Stimulated activated naive CD8-positive, alpha-beta T cell treated with anti-CD3 and anti-CD28 coated beads, Interleukin-15, amount 100 ng/mL, for 72 hours (primary cell): ENCODE results near the gene HLA-DMB.
"Not testable (repeated sequence)": the region's sequence is repeated elsewhere in the genome, so short reads cannot be mapped to it uniquely, and the experiment has no call there.

ENCODE experiments used
- ATAC-seq: fragments of 150-1000 bp; cut with Tn5 transposase; 2 replicates; pipeline ENCODE4 v1.10.0; 2021; ENCODE audit warnings: mild to moderate bottlenecking, moderate library complexity
- DNase-seq, 2 donors: peaks; one replicate each; pipeline ENCODE4 v3.0.0; 2021 to 2022
- H3K27ac Mint-ChIP-seq, 2 donors: one replicate each; pipeline ENCODE4 v1.8.0; 2022; ENCODE audit warnings: mild to moderate bottlenecking in 2 of 2, mixed read lengths in 2 of 2, moderate library complexity in 2 of 2
- H3K27me3 Mint-ChIP-seq: one replicate; pipeline ENCODE4 v1.8.0; 2022; ENCODE audit warnings: mixed read lengths
- H3K4me1 Mint-ChIP-seq: one replicate; pipeline ENCODE4 v1.8.0; 2022; ENCODE audit warnings: mild to moderate bottlenecking, mixed read lengths
- H3K4me3 Mint-ChIP-seq, 2 donors: one replicate each; pipeline ENCODE4 v1.8.0; 2022; ENCODE audit warnings: mild to moderate bottlenecking in 2 of 2, mixed read lengths in 2 of 2, moderate library complexity in 1 of 2
- H3K9me3 Mint-ChIP-seq, 2 donors: one replicate each; pipeline ENCODE4 v1.8.0; 2022; ENCODE audit warnings: mixed read lengths in 2 of 2

Gene HLA-DMB

DNA sequence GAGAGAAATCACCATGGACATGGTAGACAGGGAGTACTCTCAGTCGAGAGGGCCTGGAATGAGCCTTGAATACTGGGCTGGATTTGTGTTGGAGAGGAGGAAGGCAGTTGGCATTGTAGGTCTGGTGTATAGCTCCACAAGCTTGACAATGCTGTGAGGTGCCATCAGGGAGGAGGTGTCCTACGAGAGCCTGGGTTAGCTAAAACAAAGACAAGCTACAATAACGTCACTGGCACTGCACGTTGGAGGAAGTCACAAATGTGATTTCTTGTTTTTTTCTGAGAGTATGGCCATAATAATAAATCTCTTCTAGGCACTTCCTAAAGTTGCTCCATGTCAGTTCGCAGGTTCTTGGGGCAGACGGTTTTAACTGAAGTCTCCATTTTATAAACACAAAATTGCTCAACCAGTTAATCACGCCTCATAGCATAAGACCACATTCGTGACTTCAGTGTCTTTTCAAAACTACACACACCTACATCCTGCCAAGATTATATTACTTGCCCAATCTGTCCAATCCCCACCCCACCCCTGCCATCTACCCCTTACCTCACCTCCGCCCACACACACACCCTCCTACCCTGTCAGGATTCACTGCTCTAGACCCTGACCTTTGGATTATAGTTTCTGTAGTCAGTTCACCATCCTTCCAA is 4.4 kb upstream of the HLA-DMB start:
- DNase-seq = peak; percentile 46 to 54
- H3K27ac Mint-ChIP-seq = peak overlapping the region in 1 of 2 donors; percentile 91

DNA sequence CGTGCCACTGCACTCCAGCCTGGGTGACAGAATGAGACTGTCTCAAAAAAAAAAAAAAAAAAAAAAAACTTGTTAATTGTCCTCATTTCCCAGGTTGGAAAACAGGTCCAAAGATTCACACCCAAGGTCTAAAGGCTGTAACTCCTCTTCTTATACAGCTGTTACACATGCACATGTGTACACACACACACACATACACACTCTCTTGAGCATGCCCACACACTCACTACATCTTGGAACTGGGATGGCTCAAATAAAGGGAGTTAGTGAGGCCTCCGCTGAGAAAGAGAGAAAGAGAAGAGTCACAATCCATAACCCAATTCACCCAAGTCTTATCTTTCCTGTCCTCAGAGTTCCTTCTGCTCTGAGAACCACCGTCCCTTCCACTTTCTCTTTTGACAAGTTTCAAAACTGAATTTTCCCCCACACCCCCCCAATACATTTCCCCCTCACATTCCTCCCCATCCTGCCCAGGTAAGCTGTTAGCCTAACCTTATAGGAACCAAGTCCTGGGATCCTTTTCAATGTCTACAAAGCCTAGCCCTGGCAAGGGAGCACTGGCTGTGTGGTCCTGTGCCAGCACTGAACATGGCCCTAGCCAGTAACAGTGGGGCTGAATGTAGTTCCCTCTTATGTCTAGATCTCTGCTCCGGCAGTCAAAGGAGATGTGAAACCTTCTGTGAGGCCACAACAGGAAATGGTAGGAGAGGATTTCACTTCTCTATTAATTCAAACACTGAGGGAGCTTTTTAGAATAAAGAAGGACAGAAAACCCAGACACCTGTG is 3.2 kb upstream of the HLA-DMB start:
- H3K4me3 Mint-ChIP-seq = peak overlapping the region; percentile 84 to 89
- peak overlapping the region; percentile 93 to 98 for H3K27ac Mint-ChIP-seq
- H3K9me3 Mint-ChIP-seq = no peaks in the 10 kb centered on the region
- no peaks in the 10 kb centered on the region for H3K27me3 Mint-ChIP-seq
- H3K4me1 Mint-ChIP-seq = peaks cover 83% of the 10 kb centered on the region
- peak; percentile 70 for ATAC-seq
- DNase-seq = peak; percentile 51 to 56

More for the DNA sequence above, 4.4 kb upstream of the HLA-DMB start:
- Mint-ChIP-seq H3K9me3 (no peaks in the 10 kb centered on the region), H3K27me3 (no peaks in the 10 kb centered on the region), H3K4me3 (peak overlapping the region; percentile 84 to 89), H3K4me1 (peaks cover 94% of the 10 kb centered on the region)
- peak; percentile 52 for ATAC-seq

DNA sequence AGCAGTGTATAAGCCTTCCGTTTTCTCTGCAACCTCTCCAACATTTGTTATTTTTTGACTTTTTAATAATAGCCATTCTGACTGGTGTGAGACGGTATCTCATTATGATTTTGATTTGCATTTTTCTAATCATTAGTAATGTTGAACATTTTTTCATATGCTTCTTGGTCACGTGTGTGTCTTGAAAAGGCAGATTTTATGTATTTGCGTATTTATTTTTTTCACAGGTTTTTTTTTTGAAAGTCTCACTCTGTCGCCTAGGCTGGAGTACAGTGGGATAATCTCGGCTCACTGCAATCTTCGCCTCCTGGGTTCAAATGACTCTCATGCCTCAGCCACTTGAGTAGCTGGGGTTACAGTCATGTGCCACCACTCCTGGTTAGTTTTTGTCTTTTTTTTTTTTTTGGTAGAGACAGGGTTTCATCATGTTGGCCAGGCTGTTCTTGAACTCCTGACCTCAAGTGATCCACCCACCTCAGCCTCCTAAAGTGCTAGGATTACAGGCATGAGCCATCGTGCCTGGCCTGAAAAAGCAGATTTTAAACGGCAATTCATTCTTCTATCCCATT is 1.8 kb upstream of the HLA-DMB start:
- H3K27ac Mint-ChIP-seq, H3K27me3 Mint-ChIP-seq, H3K9me3 Mint-ChIP-seq, DNase-seq, H3K4me3 Mint-ChIP-seq, ATAC-seq: not testable (repeated sequence)
- H3K4me1 Mint-ChIP-seq = peaks cover 76% of the 10 kb centered on the region

GRCh38 chr6:32941214-32941768 is 463 bp upstream of the HLA-DMB start:
- peak overlapping the region; percentile 84 to 89 for H3K27ac Mint-ChIP-seq
- no peaks in the 10 kb centered on the region for H3K9me3 Mint-ChIP-seq
- ATAC-seq (peak; percentile 88), DNase-seq (peak; percentile 62 to 64)
- peak overlapping the region; percentile 84 to 86 for H3K4me3 Mint-ChIP-seq
- H3K27me3 Mint-ChIP-seq = no peaks in the 10 kb centered on the region
- H3K4me1 Mint-ChIP-seq = peaks cover 63% of the 10 kb centered on the region

- Mint-ChIP-seq H3K4me3 (no peak overlapping the region), H3K9me3 (no peaks in the 10 kb centered on the region), H3K27me3 (no peaks in the 10 kb centered on the region), H3K4me1 (peaks cover 38% of the 10 kb centered on the region), H3K27ac (no peak overlapping the region)
- DNase-seq (no peak), ATAC-seq (no peak)
Measured at GRCh38 chr6:32938494-32938893, 2.3 kb downstream of the HLA-DMB start.

GRCh38 chr6:32937230-32937633 is 3.6 kb downstream of the HLA-DMB start:
- no peaks in the 10 kb centered on the region for H3K27me3 Mint-ChIP-seq
- no peaks in the 10 kb centered on the region for H3K9me3 Mint-ChIP-seq
- H3K4me3 Mint-ChIP-seq = no peak overlapping the region
- ATAC-seq (no peak), DNase-seq (no peak)
- no peak overlapping the region for H3K27ac Mint-ChIP-seq
- peaks cover 27% of the 10 kb centered on the region for H3K4me1 Mint-ChIP-seq

- no peak overlapping the region for H3K4me3 Mint-ChIP-seq
- DNase-seq (no peak), ATAC-seq (no peak)
- no peaks in the 10 kb centered on the region for H3K27me3 Mint-ChIP-seq
- peaks cover 20% of the 10 kb centered on the region for H3K4me1 Mint-ChIP-seq
- no peaks in the 10 kb centered on the region for H3K9me3 Mint-ChIP-seq
- peak overlapping the region in 1 of 2 donors; percentile 59 for H3K27ac Mint-ChIP-seq
Measured at GRCh38 chr6:32936239-32937152, 4.3 kb downstream of the HLA-DMB start.

DNA sequence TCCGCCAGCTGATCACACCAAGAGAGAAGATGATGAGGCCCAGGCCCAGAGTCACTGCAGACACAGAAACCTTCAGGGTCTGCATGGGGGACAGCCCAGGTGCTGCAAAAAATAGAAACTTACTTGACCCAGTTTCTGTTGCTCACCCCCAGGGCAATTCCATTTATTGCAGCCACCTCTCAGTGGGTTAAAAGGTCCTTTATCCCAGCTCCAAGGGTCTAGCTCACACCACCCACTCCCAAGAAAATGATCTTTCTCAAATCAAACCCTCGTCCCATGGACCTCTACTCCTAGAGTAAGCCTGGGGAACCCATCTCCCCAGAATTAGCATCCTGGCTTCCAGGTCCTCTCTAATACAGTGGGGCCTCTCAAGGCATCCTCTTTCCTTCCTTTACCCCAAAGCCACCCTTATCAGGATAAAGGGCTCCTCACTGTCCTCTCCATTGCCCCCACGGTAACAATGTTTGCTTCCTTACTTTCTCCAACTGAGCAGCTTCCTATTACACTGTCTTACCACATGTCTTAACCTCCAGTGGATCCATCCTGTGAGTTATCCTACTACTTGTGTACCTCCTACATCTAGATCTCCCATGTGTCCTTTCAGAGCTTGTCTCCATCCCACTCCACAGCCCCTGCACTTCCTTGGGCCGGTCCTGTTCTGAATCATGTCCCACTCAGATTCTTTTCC is 5.1 kb downstream of the HLA-DMB start:
- Mint-ChIP-seq H3K27me3 (no peaks in the 10 kb centered on the region), H3K9me3 (no peaks in the 10 kb centered on the region), H3K4me1 (peaks cover 13% of the 10 kb centered on the region), H3K4me3 (no peak overlapping the region), H3K27ac (no peak overlapping the region)
- DNase-seq (no peak), ATAC-seq (no peak)

DNA sequence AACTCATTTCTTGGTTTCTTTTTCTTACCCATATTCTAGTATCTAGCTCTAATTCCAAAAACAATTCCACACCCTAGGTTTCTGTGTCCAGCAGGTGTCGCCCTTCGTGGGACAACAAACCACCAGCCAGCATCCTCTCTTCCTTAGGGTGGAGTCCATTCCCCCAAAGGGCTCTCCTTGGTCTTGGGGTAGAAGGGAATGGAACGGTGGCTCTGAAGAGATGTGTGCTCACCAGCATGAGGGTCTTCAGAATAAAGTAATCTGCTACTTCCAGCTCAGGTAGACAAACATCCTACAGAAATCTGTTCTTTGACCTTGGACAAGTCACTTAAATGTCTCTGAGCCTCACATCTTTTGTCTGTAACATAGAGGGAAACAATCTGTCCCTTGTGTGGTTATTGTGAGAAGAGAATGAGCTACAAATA is 7.2 kb downstream of the HLA-DMB start:
- DNase-seq (peak; percentile 50 to 54), ATAC-seq (peak; percentile 53)
- H3K9me3 Mint-ChIP-seq = no peaks in the 10 kb centered on the region
- no peak overlapping the region for H3K27ac Mint-ChIP-seq
- H3K4me3 Mint-ChIP-seq = no peak overlapping the region
- H3K4me1 Mint-ChIP-seq = peaks cover 12% of the 10 kb centered on the region
- no peaks in the 10 kb centered on the region for H3K27me3 Mint-ChIP-seq

- ATAC-seq (no peak), DNase-seq (no peak)
- Mint-ChIP-seq H3K27me3 (no peaks in the 10 kb centered on the region), H3K4me3 (no peak overlapping the region), H3K4me1 (peaks cover 5% of the 10 kb centered on the region), H3K9me3 (no peaks in the 10 kb centered on the region), H3K27ac (no peak overlapping the region)
Measured at GRCh38 chr6:32932132-32932868, 8.5 kb downstream of the HLA-DMB start.

GRCh38 chr6:32931211-32931610 is 9.6 kb downstream of the HLA-DMB start:
- H3K4me1 Mint-ChIP-seq = peaks cover 5% of the 10 kb centered on the region
- H3K9me3 Mint-ChIP-seq = no peaks in the 10 kb centered on the region
- no peak overlapping the region for H3K4me3 Mint-ChIP-seq
- no peaks in the 10 kb centered on the region for H3K27me3 Mint-ChIP-seq
- peak overlapping the region in 1 of 2 donors; percentile 14 for H3K27ac Mint-ChIP-seq
- ATAC-seq (no peak), DNase-seq (no peak)

- no peak overlapping the region for H3K27ac Mint-ChIP-seq
- no peaks in the 10 kb centered on the region for H3K4me1 Mint-ChIP-seq
- ATAC-seq = no peak
- DNase-seq = no peak
- H3K4me3 Mint-ChIP-seq = no peak overlapping the region
- H3K27me3 Mint-ChIP-seq = peaks cover 10% of the 10 kb centered on the region
- H3K9me3 Mint-ChIP-seq = no peaks in the 10 kb centered on the region
Measured at GRCh38 chr6:32922083-32922482, 18.7 kb downstream of the HLA-DMB start.

DNA sequence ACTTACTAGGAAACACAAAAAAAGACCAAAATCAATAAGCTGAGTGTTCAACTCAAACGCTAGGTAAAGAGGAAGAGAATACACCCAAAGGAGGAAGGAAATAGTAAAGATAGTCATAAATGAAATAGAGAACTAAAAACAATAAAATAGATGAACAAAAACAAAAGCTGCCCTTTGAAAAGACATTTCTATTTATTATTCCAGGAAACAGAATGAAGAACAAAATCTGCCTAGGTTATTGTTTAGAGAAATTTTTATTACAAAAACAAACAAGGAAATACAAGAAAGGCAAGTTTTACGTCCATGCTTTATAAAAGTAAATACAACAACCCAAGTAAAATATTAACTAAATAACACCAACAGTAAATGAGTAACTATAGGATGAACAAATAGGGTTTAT is 20.1 kb downstream of the HLA-DMB start:
- no peaks in the 10 kb centered on the region for H3K9me3 Mint-ChIP-seq
- no peaks in the 10 kb centered on the region for H3K4me1 Mint-ChIP-seq
- ATAC-seq (no peak), DNase-seq (no peak)
- H3K27me3 Mint-ChIP-seq = peaks cover 10% of the 10 kb centered on the region
- H3K27ac Mint-ChIP-seq = no peak overlapping the region
- H3K4me3 Mint-ChIP-seq = no peak overlapping the region

GRCh38 chr6:32912951-32913350 is 27.9 kb downstream of the HLA-DMB start:
- no peak overlapping the region for H3K27ac Mint-ChIP-seq
- no peak overlapping the region for H3K4me3 Mint-ChIP-seq
- H3K4me1 Mint-ChIP-seq = no peaks in the 10 kb centered on the region
- no peak for DNase-seq
- H3K27me3 Mint-ChIP-seq = peaks cover 15% of the 10 kb centered on the region
- no peaks in the 10 kb centered on the region for H3K9me3 Mint-ChIP-seq
- ATAC-seq = no peak
